Adrenal gland (tissue), 12 donors: ENCODE data around the gene INSL6. TPM values are rescaled to one million over a fixed set of nuclear protein-coding genes. Genes with fewer than 3 reads are reported as not detected.
"Not testable (repeated sequence)": the region's sequence is repeated elsewhere in the genome, so short reads cannot be mapped to it uniquely, and the experiment has no call there.

ENCODE experiments used
- DNase-seq, 7 donors: peaks; one replicate each; pipeline ENCODE4 v3.0.0-alpha.2; 2019 to 2020
- H3K27ac ChIP-seq, 5 donors: fragments of 200-600 bp; sonication (generic) in 4 of 5; 1 replicate in 3 of 5; 2 replicates in 2 of 5; pipeline versions ENCODE4 v1.5.1 to v1.8.0; 2016 to 2020; ENCODE audit warnings: mild to moderate bottlenecking in 1 of 5
- H3K27me3 ChIP-seq: fragments of 200-600 bp; 2 replicates; pipeline ENCODE4 v1.8.0; 2021
- H3K36me3 ChIP-seq, 2 donors: fragments of 200-600 bp; replicated peaks in 1 of 2; 1 replicate in 1 of 2; 2 replicates in 1 of 2; pipeline versions ENCODE4 v1.5.1 to v1.8.0; 2018 to 2022
- H3K4me1 ChIP-seq, 2 donors: fragments of 200-600 bp; replicated peaks in 1 of 2; 1 replicate in 1 of 2; 2 replicates in 1 of 2; pipeline versions ENCODE4 v1.5.1 to v1.8.0; 2018 to 2021
- H3K4me3 ChIP-seq, 4 donors: fragments of 200-600 bp; sonication (generic) in 3 of 4; one replicate each; pipeline ENCODE4 v1.5.1; 2016 to 2018
- H3K9me3 ChIP-seq, 3 donors: fragments of 200-600 bp; sonication (generic) in 1 of 3; replicated peaks in 1 of 3; 1 replicate in 2 of 3; 2 replicates in 1 of 3; pipeline versions ENCODE4 v1.5.1 to v1.8.0; 2016 to 2021
- CTCF ChIP-seq, 6 experiments: fragments of 450-650 bp in 4 of 6; fragments of 200-600 bp in 2 of 6; sonication (generic) in 1 of 6; IDR thresholded peaks; 1 replicate in 5 of 6; 2 replicates in 1 of 6; pipeline versions ENCODE4 v1.5.1 to v1.8.0; 2016 to 2021; ENCODE audit warnings: antibody characterized with exemption in 6 of 6, mild to moderate bottlenecking in 2 of 6, moderate library complexity in 1 of 6
- POLR2A ChIP-seq, 2 donors: fragments of 450-650 bp; IDR thresholded peaks; one replicate each; pipeline ENCODE4 v1.6.1; 2017; ENCODE audit warnings: antibody characterized with exemption in 2 of 2, mild to moderate bottlenecking in 2 of 2, moderate library complexity in 1 of 2
- WGBS, 4 donors: extraction: QIAGEN DNeasy Blood & Tissue Kit in 2 of 4; methylation state at CpG; one replicate each; pipeline versions ENCODE4 v1.1.5 to v1.1.7; 2013 to 2017; 5-methylcytosine and 5-hydroxymethylcytosine counted together
- intact Hi-C, 2 donors: fragments of 100-400 bp; cut with DNase I; formaldehyde crosslinking; loops; one replicate each; pipeline versions ENCODE4 v1.14.1 to v1.15.0; 2022 to 2023
- polyA plus RNA-seq, 3 donors: library from polyadenylated mRNA; stranded (reverse); fragments of 200-250 nt in 2 of 3; fragments of 350-450 nt in 1 of 3; fragmentation: Illumina TruSeq in 1 of 3; extraction: RNeasy Lipid Tissue Mini Kit (QIAGEN cat#74804) in 1 of 3; gene quantifications; one replicate each; pipeline ENCODE4 v1.2.3, GENCODE V29; 2013 to 2014
- total RNA-seq, 9 donors: library from RNA; depleted of rRNA in 4 of 9; stranded (reverse); fragments of >200 nt in 4 of 9; fragments of 120-200 nt in 1 of 9; fragmentation: NEBNext Ultra II Directional in 1 of 9; extraction: Animal tissue kit (Norgen Biotek cat#: 25700) in 1 of 9; gene quantifications; one replicate each; pipeline versions ENCODE4 v1.1.0 to v1.2.4, GENCODE V29; 2013 to 2023
- donor health status: healthy with polysubstance abuse.
- donor health status: Bipolar disorder and iron deficiency.
- donor health status: DM: yes; HTN: yes; CAD: no.
- donor health status: DM: no; HTN: no; CAD: no.
- donor health status: DM: no; HTN: no; CAD: no.
- donor health status: DM: yes; HTN: yes; CAD: no.

INSL6 gene
- total and polyA plus RNA-seq, 12 donors: 0.46 TPM; not detected in 11

GRCh38 chr9:5186416-5187169 lies 1.2 kb upstream of the INSL6 start:
- 21 to 24% (median 23%) methylated on average over 8 of the region's 8 CpGs for WGBS, 4 donors
- DNase-seq: peak; percentile 26 to 75 (median 48)

GRCh38 chr9:5184776-5185175 lies 663 bp downstream of the INSL6 start:
- Histone ChIP-seq H3K27ac (no peak overlapping the region), H3K4me1 (no peaks in the 10 kb centered on the region), H3K36me3 (no peaks in the 10 kb centered on the region), H3K4me3 (no peak overlapping the region), H3K27me3 (no peaks in the 10 kb centered on the region), H3K9me3 (no peaks in the 10 kb centered on the region)
- TF ChIP-seq POLR2A (IDR thresholded peaks at IDR 0.05) (no peak), CTCF (IDR thresholded peaks at IDR 0.05) (no peak)
- no peak for DNase-seq
- intact Hi-C loops: loop anchor here (5.0 to 10.0 kb wide), 3 partner anchors 243 to 410 kb away; no protein-coding TSS in a partner anchor
- 76 to 87% (median 80%) methylated on average over 2 of the region's 2 CpGs for WGBS, 4 donors

More at GRCh38 chr9:5186416-5187169, 1.2 kb upstream of the INSL6 start:
- Histone ChIP-seq H3K9me3 (no peaks in the 10 kb centered on the region), H3K27me3 (no peaks in the 10 kb centered on the region), H3K36me3 (no peaks in the 10 kb centered on the region), H3K4me1 (no peaks in the 10 kb centered on the region), H3K4me3 (no peak overlapping the region), H3K27ac (no peak overlapping the region)
- intact Hi-C loops: loop anchor here (5.0 to 10.0 kb wide), 2 partner anchors 401 to 408 kb away; no protein-coding TSS in a partner anchor
- TF ChIP-seq POLR2A (IDR thresholded peaks at IDR 0.05) (no peak), CTCF (IDR thresholded peaks at IDR 0.05) (peak; percentile 40 to 73 (median 66))

- not testable (repeated sequence) for H3K27me3 ChIP-seq
- 87 to 97% (median 95%) methylated on average over 2 of the region's 2 CpGs for WGBS, 4 donors
Observed at GRCh38 chr9:5180631-5181030, 4.8 kb downstream of the INSL6 start.

GRCh38 chr9:5178126-5178805 lies 7.2 kb downstream of the INSL6 start:
- TF ChIP-seq CTCF (IDR thresholded peaks at IDR 0.05) (no peak), POLR2A (IDR thresholded peaks at IDR 0.05) (no peak)
- no peaks in the 10 kb centered on the region for H3K9me3 ChIP-seq
- no peaks in the 10 kb centered on the region for H3K27me3 ChIP-seq
- H3K4me1 ChIP-seq: no peaks in the 10 kb centered on the region
- no peak for DNase-seq
- WGBS, 4 donors: 79 to 86% (median 83%) methylated on average over 3 to 4 of the region's 4 CpGs
- H3K36me3 ChIP-seq: no peaks in the 10 kb centered on the region
- no peak overlapping the region for H3K27ac ChIP-seq
- no peak overlapping the region for H3K4me3 ChIP-seq
- intact Hi-C loops: no loop called here

More at GRCh38 chr9:5180631-5181030, 4.8 kb downstream of the INSL6 start:
- not testable (repeated sequence) for H3K36me3 ChIP-seq, H3K27ac ChIP-seq, H3K9me3 ChIP-seq, H3K4me1 ChIP-seq, H3K4me3 ChIP-seq, DNase-seq
- intact Hi-C loops: loop anchor here in 1 of 2 donors (5.0 to 10.0 kb wide), 2 partner anchors 247 to 414 kb away; no protein-coding TSS in a partner anchor
